DND-41 (cell line): Measurements from ENCODE around the gene AKAP10.

Experiments used
- CTCF ChIP-seq: IDR thresholded peaks from 2 replicates; pipeline ENCODE4 v1.5.1; 2012; ENCODE audit warnings: borderline replicate concordance, low read length, moderate library complexity, mild to moderate bottlenecking; ENCODE audit not compliant: poor library complexity, severe bottlenecking; ENCODE audit errors: extremely low read depth
- EZH2 ChIP-seq: IDR thresholded peaks from 3 replicates; pipeline ENCODE4 v1.6.1; 2012; ENCODE audit warnings: borderline replicate concordance, low read depth, mild to moderate bottlenecking, moderate library complexity, low read length, inconsistent platforms; ENCODE audit not compliant: severe bottlenecking

- TF ChIP-seq CTCF = no peak
- TF ChIP-seq EZH2 = no peak
Observed at GRCh38 chr17:19897903-19898302, 79.7 kb downstream of the AKAP10 start.
